Tibial nerve (tissue), 4 donors: ENCODE data around the gene PRUNE2. TPM values are rescaled to one million over a fixed set of nuclear protein-coding genes. Genes with fewer than 3 reads are reported as not detected.
A peak's percentile ranks its signal among the peaks of the same experiment; 100 is the strongest.

Source experiments
- DNase-seq, 2 donors: peaks; one replicate each; pipeline ENCODE4 v3.0.0-alpha.2; 2019; ENCODE audit warnings: low spot score in 2 of 2
- H3K27ac ChIP-seq, 4 donors: fragments of 200-600 bp; sonication (generic) in 3 of 4; one replicate each; pipeline ENCODE4 v1.5.1; 2017 to 2019; ENCODE audit warnings: mild to moderate bottlenecking in 1 of 4
- H3K27me3 ChIP-seq, 2 donors: fragments of 200-600 bp; sonication (generic) in 1 of 2; one replicate each; pipeline versions ENCODE4 v1.5.1 to v1.6.0; 2017 to 2019
- H3K36me3 ChIP-seq, 3 donors: fragments of 200-600 bp; sonication (generic); one replicate each; pipeline ENCODE4 v1.5.1; 2018 to 2019
- H3K4me1 ChIP-seq, 4 donors: fragments of 200-600 bp; sonication (generic) in 3 of 4; one replicate each; pipeline ENCODE4 v1.5.1; 2017 to 2019
- H3K4me3 ChIP-seq, 4 donors: fragments of 200-600 bp; sonication (generic) in 3 of 4; one replicate each; pipeline ENCODE4 v1.5.1; 2017 to 2019; ENCODE audit warnings: mild to moderate bottlenecking in 1 of 4, moderate library complexity in 1 of 4
- H3K9me3 ChIP-seq, 4 donors: fragments of 200-600 bp; sonication (generic) in 3 of 4; one replicate each; pipeline ENCODE4 v1.5.1; 2017 to 2019
- EP300 ChIP-seq, 2 donors: sonication (generic); formaldehyde crosslinking; IDR thresholded peaks; one replicate each; pipeline ENCODE4 v1.6.1; 2017; ENCODE audit warnings: antibody characterized with exemption in 2 of 2, mild to moderate bottlenecking in 1 of 2
- POLR2A ChIP-seq, 2 donors: fragments of 450-650 bp; IDR thresholded peaks; one replicate each; pipeline ENCODE4 v1.6.1; 2017; ENCODE audit warnings: antibody characterized with exemption in 2 of 2, mild to moderate bottlenecking in 2 of 2, moderate library complexity in 2 of 2
- WGBS, 2 donors: methylation state at CpG; one replicate each; pipeline ENCODE4 v1.1.5; 2018; 5-methylcytosine and 5-hydroxymethylcytosine counted together
- small RNA-seq: library from RNA; depleted of rRNA; stranded (forward); fragments of <200 nt; gene quantifications from one replicate; pipeline ENCODE3, GENCODE V24; 2016
- total RNA-seq, 4 donors: library from RNA; depleted of rRNA; stranded (reverse); fragments of >200 nt; gene quantifications; one replicate each; pipeline ENCODE4 v1.1.0, GENCODE V29; 2016

PRUNE2 gene
- total RNA-seq, 4 donors from 2014 or later: 23.2 to 50.4 (median 24.2) TPM

- TF ChIP-seq POLR2A (IDR thresholded peaks at IDR 0.05) (no peak), EP300 (IDR thresholded peaks at IDR 0.05) (no peak)
- H3K4me1 ChIP-seq: peaks cover 0 to 41% (median 30%) of the 10 kb centered on the region in 4 donors
- 50 to 52% methylated on average over 1 of the region's 1 CpG for WGBS, 2 donors
- no peak overlapping the region for H3K4me3 ChIP-seq
- H3K27ac ChIP-seq: peak overlapping the region in 3 of 4 donors; percentile 12 to 78 (median 53)
- H3K9me3 ChIP-seq: no peaks in the 10 kb centered on the region
- no peaks in the 10 kb centered on the region for H3K36me3 ChIP-seq
- no peaks in the 10 kb centered on the region for H3K27me3 ChIP-seq
- DNase-seq: no peak
Measured at GRCh38 chr9:76561900-76562299, 344.0 kb downstream of the PRUNE2 start.

Small RNAs within 50 kb of the gene (small RNA-seq; reads per million reads assigned to genes)
- not detected for gene AL359314.1

Other genes with a start within 250 kb of the PRUNE2 start
- under 1 TPM in 1 of 4 donors, not detected in 3; under 0.01 TPM for gene PCA3, start 141.7 kb downstream of the PRUNE2 start, total RNA-seq
- gene FOXB2, start 113.5 kb upstream of the PRUNE2 start, total RNA-seq: not detected